ENCODE measurements around the gene MSI2. TPM values are rescaled to one million over a fixed set of nuclear protein-coding genes. Genes with fewer than 3 reads are reported as not detected.

The MSI2 gene
- total and polyA plus RNA-seq, 2 donors (not counting 3 experiments of a cell fraction or from before 2014, with no cell fraction given) = 20.9 to 59.3 TPM

GRCh38 chr17:57464191-57464864 lies 208.0 kb downstream of the MSI2 start:
- Histone ChIP-seq H3K36me3 (ENCODE audit: control insufficient read depth in 2 of 2, extremely low read depth in 1 of 2, insufficient read depth in 2 of 2, low read length in 2 of 2) (no peaks in the 10 kb centered on the region), H2AFZ (ENCODE audit: low read depth, low read length) (no peak overlapping the region), H3K4me2 (ENCODE audit: insufficient read depth, low read length) (no peak overlapping the region), H3K27me3 (ENCODE audit: control insufficient read depth in 2 of 2, insufficient read depth in 2 of 2, low read length in 2 of 2) (no peaks in the 10 kb centered on the region), H3K9me3 (replicated peaks; ENCODE audit: control insufficient read depth, insufficient read depth, low read length) (no peaks in the 10 kb centered on the region), H3K4me1 (ENCODE audit: control insufficient read depth, extremely low read depth, insufficient read depth, low read length) (no peaks in the 10 kb centered on the region), H3K79me2 (ENCODE audit: control insufficient read depth, insufficient read depth, low read length) (no peaks in the 10 kb centered on the region), H3K9ac (replicated peaks; ENCODE audit: extremely low read depth, insufficient read depth, low read length) (no peak overlapping the region), H3K4me3 (replicated peaks in 1 of 3; ENCODE audit: insufficient read depth in 1 of 3, low read depth in 1 of 3, low read length in 3 of 3) (no peak overlapping the region), H3K27ac (ENCODE audit: insufficient read depth, low read depth, low read length) (no peak overlapping the region), H4K20me1 (replicated peaks; ENCODE audit: control insufficient read depth, extremely low read depth, insufficient read depth, low read length) (no peaks in the 10 kb centered on the region), H3K9me1 (replicated peaks; ENCODE audit: control insufficient read depth, extremely low read depth, insufficient read depth, low read length) (no peaks in the 10 kb centered on the region)
- dilution Hi-C loops (cut with MboI; ENCODE audit: extremely low pct_ligation_motif_present, low sequenced_read_pairs) (no loop called here), intact Hi-C loops (cut with micrococcal nuclease) (no loop called here)
- no TSS peak for BruUV-seq (replicated peaks)
- ChIA-PET POLR2A (no interaction called here), CTCF (no interaction called here)
- TF ChIP-seq JUN (IDR thresholded peaks at IDR 0.05; ENCODE audit: borderline replicate concordance, insufficient read depth, insufficient read length, low read depth) (no peak), MYC (IDR thresholded peaks at IDR 0.05; ENCODE audit: low read depth, low read length) (no peak), POLR2A (IDR thresholded peaks at IDR 0.05; ENCODE audit: low read depth, low read length) (no peak), POLR2AphosphoS5 (IDR thresholded peaks at IDR 0.05; ENCODE audit: insufficient read depth, low read depth, low read length) (no peak), GATA2 (IDR thresholded peaks at IDR 0.05; ENCODE audit: insufficient read depth, insufficient read length, low read depth, low read length) (no peak), EZH2 (IDR thresholded peaks at IDR 0.05; ENCODE audit: borderline replicate concordance, low read depth, low read length, severe bottlenecking) (no peak), FOS (IDR thresholded peaks at IDR 0.05; ENCODE audit: borderline replicate concordance, insufficient read depth, low read length) (no peak)
- TF ChIP-seq, protein P1, sequence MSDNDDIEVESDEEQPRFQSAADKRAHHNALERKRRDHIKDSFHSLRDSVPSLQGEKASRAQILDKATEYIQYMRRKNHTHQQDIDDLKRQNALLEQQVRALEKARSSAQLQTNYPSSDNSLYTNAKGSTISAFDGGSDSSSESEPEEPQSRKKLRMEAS (IDR thresholded peaks at IDR 0.05; ENCODE audit: insufficient read depth, insufficient read length) = no peak
- TF ChIP-seq, protein P2, sequence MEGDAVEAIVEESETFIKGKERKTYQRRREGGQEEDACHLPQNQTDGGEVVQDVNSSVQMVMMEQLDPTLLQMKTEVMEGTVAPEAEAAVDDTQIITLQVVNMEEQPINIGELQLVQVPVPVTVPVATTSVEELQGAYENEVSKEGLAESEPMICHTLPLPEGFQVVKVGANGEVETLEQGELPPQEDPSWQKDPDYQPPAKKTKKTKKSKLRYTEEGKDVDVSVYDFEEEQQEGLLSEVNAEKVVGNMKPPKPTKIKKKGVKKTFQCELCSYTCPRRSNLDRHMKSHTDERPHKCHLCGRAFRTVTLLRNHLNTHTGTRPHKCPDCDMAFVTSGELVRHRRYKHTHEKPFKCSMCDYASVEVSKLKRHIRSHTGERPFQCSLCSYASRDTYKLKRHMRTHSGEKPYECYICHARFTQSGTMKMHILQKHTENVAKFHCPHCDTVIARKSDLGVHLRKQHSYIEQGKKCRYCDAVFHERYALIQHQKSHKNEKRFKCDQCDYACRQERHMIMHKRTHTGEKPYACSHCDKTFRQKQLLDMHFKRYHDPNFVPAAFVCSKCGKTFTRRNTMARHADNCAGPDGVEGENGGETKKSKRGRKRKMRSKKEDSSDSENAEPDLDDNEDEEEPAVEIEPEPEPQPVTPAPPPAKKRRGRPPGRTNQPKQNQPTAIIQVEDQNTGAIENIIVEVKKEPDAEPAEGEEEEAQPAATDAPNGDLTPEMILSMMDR (IDR thresholded peaks at IDR 0.05; ENCODE audit: extremely low read depth in 1 of 2, insufficient read depth in 1 of 2, low read depth in 1 of 2, low read length in 2 of 2) = no peak
- DNase-seq (ENCODE audit: low read depth, low spot score) (no peak), FAIRE-seq (no peak)

All from endothelial cell of umbilical vein (primary cell).